ENCODE measurements around the gene CBX8. TPM values are rescaled to one million over a fixed set of nuclear protein-coding genes. Genes with fewer than 3 reads are reported as not detected.

Gene CBX8
- total RNA-seq, 2 experiments from 2014 or later = 5.3 to 6.5 TPM

DNA sequence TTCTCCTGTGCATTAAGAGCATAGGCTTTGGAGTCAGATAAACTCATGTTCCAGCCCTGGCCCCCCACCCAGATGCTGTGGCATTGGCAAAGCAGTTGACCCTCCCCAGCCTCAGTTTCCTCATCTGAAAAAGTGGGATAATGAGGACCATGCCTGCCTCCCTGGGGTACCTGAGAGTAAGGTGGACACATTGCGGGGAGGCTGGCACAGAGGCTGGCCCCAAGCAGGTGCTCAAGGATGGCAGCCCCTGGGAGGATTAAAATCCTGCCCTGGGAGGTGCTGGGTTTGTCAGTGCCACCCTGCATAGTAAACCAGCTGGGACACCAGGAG, 54.3 kb downstream of the CBX8 start:
- Histone ChIP-seq H3K27me3 (ENCODE audit: control insufficient read depth in 1 of 2, insufficient read depth in 2 of 2, low read length in 2 of 2) (peaks cover 30 to 35% of the 10 kb centered on the region in 2 experiments), H3K4me1 (ENCODE audit: insufficient read depth, low read length) (peaks cover 35% of the 10 kb centered on the region), H3K36me3 (ENCODE audit: insufficient read depth, low read length) (no peaks in the 10 kb centered on the region), H3K4me3 (ENCODE audit: low read length) (no peak overlapping the region), H3K27ac (ENCODE audit: low read depth in 1 of 2, low read length in 2 of 2) (no peak overlapping the region), H3K9me3 (ENCODE audit: control insufficient read depth in 1 of 2, insufficient read depth in 1 of 2, low read length in 2 of 2) (peaks cover 0 to 12% of the 10 kb centered on the region in 2 experiments)
- ATAC-seq (ENCODE audit: poor library complexity) (no peak), DNase-seq (no peak)
- ChIA-PET POLR2A (no interaction called here), CTCF (interaction anchor here (0.6 to 2.3 kb wide), 14 partner anchors 9 to 1403 kb away, joined by 3 to 11 read pairs (median 5); partner anchors contain the start of gene CBX4)
- Mint-ChIP-seq H3K9me3 (no peaks in the 10 kb centered on the region), H3K4me3 (no peak overlapping the region), H3K4me1 (ENCODE audit: low read depth) (peaks cover 14% of the 10 kb centered on the region), H3K27ac (no peak overlapping the region), H3K36me3 (ENCODE audit: low read depth) (no peaks in the 10 kb centered on the region), H3K27me3 (peaks cover 60% of the 10 kb centered on the region)
- TF ChIP-seq, protein P1, sequence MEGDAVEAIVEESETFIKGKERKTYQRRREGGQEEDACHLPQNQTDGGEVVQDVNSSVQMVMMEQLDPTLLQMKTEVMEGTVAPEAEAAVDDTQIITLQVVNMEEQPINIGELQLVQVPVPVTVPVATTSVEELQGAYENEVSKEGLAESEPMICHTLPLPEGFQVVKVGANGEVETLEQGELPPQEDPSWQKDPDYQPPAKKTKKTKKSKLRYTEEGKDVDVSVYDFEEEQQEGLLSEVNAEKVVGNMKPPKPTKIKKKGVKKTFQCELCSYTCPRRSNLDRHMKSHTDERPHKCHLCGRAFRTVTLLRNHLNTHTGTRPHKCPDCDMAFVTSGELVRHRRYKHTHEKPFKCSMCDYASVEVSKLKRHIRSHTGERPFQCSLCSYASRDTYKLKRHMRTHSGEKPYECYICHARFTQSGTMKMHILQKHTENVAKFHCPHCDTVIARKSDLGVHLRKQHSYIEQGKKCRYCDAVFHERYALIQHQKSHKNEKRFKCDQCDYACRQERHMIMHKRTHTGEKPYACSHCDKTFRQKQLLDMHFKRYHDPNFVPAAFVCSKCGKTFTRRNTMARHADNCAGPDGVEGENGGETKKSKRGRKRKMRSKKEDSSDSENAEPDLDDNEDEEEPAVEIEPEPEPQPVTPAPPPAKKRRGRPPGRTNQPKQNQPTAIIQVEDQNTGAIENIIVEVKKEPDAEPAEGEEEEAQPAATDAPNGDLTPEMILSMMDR (IDR thresholded peaks at IDR 0.05) = no peak
- intact Hi-C loops (cut with DNase I, micrococcal nuclease) = loop anchor here (1.0 to 5.0 kb wide), 3 partner anchors 54 to 249 kb away; partner anchors contain the start of gene CBX8 (in 1 of the 2)

Other genes with a start within 250 kb of the CBX8 start
- not detected for gene RBFOX3, start 186.0 kb downstream of the CBX8 start, total RNA-seq
- not detected for gene ENPP7, start 66.1 kb downstream of the CBX8 start, total RNA-seq
- under 1 TPM in 1 of 2 experiments, not detected in 1; 0.31 TPM for gene CBX2, start 18.9 kb downstream of the CBX8 start, total RNA-seq
- gene CBX4, start 42.4 kb upstream of the CBX8 start, total RNA-seq = 100 to 1,000 TPM; 196 to 202 TPM
- 1 to 10 TPM; 1.9 to 2.5 TPM for gene TBC1D16, start 238.8 kb upstream of the CBX8 start, total RNA-seq
- gene CCDC40, start 239.6 kb upstream of the CBX8 start, total RNA-seq = under 1 TPM; 0.64 to 0.77 TPM